ENCODE measurements around the gene GSTM5.
"Not testable (repeated sequence)": the region's sequence is repeated elsewhere in the genome, so short reads cannot be mapped to it uniquely, and the experiment has no call there.

GSTM5 gene

GRCh38 chr1:109697861-109698260 is 14.2 kb upstream of the GSTM5 start:
- DNase-seq: not testable (repeated sequence)

- DNase-seq: not testable (repeated sequence)
Observed at GRCh38 chr1:109702940-109703339, 9.1 kb upstream of the GSTM5 start.

- DNase-seq: no peak
Observed at GRCh38 chr1:109704173-109704572, 7.9 kb upstream of the GSTM5 start.

GRCh38 chr1:109705411-109705810 is 6.6 kb upstream of the GSTM5 start:
- no peak for DNase-seq

GRCh38 chr1:109708949-109709348 is 3.1 kb upstream of the GSTM5 start:
- not testable (repeated sequence) for DNase-seq

GRCh38 chr1:109709822-109710221 is 2.2 kb upstream of the GSTM5 start:
- DNase-seq: not testable (repeated sequence)

GRCh38 chr1:109712321-109712864 is 342 bp downstream of the GSTM5 start:
- DNase-seq: no peak

GRCh38 chr1:109713636-109714035 is 1.6 kb downstream of the GSTM5 start:
- DNase-seq: no peak

- DNase-seq: no peak
Observed at GRCh38 chr1:109714661-109715372, 2.8 kb downstream of the GSTM5 start.

GRCh38 chr1:109716121-109716520 is 4.1 kb downstream of the GSTM5 start:
- no peak for DNase-seq

- DNase-seq: no peak
Observed at GRCh38 chr1:109716570-109717090, 4.6 kb downstream of the GSTM5 start.

GRCh38 chr1:109717729-109718128 is 5.7 kb downstream of the GSTM5 start:
- no peak for DNase-seq

GRCh38 chr1:109718495-109718894 is 6.4 kb downstream of the GSTM5 start:
- no peak for DNase-seq

- no peak for DNase-seq
Observed at GRCh38 chr1:109719337-109719837, 7.3 kb downstream of the GSTM5 start.

GRCh38 chr1:109721042-109721441 is 9.0 kb downstream of the GSTM5 start:
- no peak for DNase-seq

- DNase-seq: no peak
Observed at GRCh38 chr1:109721971-109722370, 9.9 kb downstream of the GSTM5 start.

- no peak for DNase-seq
Observed at GRCh38 chr1:109722908-109723691, 11.0 kb downstream of the GSTM5 start.

- no peak for DNase-seq
Observed at GRCh38 chr1:109724933-109725332, 12.9 kb downstream of the GSTM5 start.

- no peak for DNase-seq
Observed at GRCh38 chr1:109725510-109725909, 13.5 kb downstream of the GSTM5 start.

GRCh38 chr1:109726007-109726406 is 14.0 kb downstream of the GSTM5 start:
- no peak for DNase-seq

- DNase-seq: no peak
Observed at GRCh38 chr1:109726728-109727373, 14.8 kb downstream of the GSTM5 start.

- DNase-seq: no peak
Observed at GRCh38 chr1:109728870-109729269, 16.8 kb downstream of the GSTM5 start.

- DNase-seq: no peak
Observed at GRCh38 chr1:109730666-109731065, 18.6 kb downstream of the GSTM5 start.
